ENCODE results near the gene BCL3.
A peak's percentile ranks its signal among the peaks of the same experiment; 100 is the strongest.
"Not testable (repeated sequence)": the region's sequence is repeated elsewhere in the genome, so short reads cannot be mapped to it uniquely, and the experiment has no call there.

Gene BCL3

DNA sequence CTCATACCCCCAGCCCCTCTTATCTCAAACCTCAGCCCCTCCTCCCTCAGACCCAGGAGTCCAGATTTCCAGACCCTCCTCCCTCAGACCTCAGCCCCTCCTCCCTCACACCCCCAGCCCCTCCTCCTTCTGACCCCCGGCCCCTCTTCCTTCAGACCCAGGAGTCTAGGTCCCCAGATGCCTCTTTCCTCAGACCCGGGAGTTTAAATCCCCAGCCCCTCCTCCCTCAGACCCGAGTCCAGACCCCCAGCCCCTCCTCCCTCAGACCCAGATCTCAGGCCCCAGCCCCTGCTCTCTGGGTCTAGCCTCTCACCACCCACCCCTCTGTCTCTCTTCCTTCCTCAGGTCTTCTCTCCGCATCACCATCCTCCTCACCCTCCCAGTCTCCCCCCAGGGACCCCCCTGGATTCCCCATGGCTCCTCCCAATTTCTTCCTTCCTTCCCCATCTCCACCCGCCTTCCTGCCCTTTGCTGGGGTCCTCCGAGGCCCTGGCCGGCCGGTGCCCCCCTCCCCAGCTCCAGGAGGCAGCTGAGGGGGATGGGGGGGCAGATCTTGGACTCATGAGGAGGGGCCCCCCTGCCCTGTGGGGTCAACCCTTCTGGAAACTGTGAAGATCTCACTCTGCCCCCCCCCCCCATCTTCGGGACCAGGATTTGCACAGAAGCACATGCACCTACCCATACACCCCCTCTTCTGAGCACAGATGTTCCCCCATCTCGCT lies 10.7 kb downstream of the BCL3 start:
- DNase-seq, result no peak

DNA sequence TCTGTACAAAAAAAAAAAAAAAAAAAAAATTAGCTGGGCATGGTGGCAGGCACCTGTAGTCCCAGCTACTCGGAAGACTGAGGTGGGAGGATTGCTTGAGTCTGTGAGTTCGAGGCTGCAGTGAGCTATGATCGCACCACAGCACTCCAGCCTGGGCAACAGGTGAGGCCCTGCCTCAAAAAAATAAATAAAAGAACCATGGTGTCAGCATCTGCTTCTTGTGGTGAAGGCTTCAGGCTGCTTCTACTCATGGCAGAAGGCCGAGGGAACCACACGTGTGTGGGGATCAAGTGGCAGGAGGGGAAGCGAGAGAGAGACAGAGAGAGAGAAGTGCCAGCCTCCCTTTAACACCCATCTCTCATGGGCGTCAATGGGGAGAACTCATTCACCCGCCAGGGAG lies 13.5 kb downstream of the BCL3 start:
- no peak for DNase-seq

DNA sequence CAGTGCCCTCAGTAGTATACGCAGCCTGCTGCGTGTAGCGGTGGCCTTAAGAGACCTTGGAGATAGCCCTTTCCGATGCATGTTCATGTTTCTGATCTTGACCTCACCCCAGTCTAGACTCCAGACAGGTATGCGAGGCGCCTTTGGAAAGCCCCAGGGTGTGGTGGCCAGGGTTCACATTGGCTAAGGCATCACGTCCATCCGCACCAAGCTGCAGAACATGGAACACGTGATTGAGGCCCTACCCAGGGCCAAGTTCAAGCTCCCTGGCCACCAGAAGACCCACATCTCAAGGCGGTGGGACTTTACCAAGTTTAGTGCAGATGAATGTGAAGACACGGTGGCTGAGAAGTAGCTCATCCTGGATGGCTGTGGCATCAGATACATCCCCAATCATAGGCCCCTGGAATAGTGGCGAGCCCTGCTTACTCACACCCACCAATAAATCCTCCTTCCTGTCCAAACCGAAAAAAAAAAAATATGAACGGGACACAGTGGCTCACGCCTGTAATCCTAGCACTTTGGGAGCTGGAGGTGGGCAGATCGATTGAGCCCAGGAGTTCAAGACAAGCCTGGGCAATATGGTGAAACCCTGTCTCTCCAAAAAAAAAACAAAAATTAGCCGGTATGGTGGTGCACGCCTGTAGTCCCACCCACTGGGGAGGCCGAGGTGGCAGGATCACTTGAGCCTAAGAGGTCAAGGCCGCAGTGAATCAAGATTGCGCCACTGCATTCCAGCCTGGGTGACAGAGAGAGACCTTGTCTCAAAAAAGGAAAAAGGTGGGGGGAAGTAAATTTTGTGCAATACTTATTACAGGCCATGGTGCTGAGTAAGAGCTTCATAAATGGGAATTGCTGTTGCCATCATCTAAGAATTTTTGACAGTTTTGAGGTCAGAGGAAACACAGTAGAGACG lies 16.8 kb downstream of the BCL3 start:
- DNase-seq, result no peak

DNA sequence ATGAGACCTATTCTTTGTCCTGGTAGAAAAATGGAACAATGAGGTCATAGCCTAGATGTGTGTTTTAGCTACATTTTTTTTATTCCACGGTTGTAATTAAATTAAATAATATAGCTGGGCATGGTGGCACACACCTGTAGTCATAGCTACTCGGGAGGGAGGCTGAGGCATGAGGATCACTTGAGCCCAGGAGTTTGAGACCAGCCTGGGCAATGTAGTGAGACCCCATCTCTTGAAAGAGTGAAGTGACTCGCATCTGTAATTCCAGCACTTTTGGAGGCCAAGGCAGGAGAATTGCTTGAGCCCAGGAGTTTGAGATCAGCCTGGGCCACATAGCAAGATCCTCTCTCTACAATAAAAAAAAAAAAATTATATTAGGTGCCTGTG lies 17.4 kb downstream of the BCL3 start:
- DNase-seq, result no peak

DNA sequence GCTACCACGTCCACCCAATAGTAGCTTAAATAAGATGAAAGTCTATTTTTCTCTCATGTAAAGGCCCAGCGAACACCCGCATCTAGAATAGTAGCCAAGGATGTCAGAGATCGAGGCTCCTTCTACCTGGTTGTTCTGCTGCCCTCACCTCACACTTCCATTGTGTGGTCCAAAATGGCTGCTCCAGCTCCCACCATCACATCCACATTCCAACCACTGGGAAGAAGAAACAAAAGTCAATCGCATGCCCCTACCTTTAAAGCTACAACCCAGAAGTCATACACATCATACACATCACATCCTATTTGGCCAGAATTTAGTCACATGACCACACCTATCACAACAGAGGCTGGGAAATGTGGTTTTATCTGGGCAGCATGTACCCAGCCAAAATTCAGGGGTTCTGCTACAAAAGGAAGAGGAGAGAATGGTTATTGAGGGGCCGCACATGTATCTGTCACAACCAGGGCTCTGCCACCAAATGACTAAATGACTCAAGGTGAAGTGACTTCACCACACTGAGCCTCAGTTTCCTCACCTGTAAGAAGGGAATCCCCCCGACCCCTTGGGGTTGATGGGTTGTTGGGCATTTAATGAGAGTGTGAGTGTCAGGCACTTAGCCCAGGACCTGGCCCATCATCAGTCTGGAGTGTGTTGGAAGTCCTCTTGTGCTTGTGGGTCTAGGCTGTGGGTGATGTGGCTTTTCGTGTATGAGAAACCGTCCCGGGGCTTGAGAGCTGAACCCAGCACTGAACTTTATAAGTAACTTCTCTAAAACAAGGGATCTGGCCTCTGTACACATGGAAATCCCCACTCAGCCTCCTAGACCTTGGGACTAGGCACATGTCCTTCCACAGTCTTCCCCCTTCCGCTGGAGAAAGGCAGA lies 19.0 kb downstream of the BCL3 start:
- DNase-seq, result no peak

DNA sequence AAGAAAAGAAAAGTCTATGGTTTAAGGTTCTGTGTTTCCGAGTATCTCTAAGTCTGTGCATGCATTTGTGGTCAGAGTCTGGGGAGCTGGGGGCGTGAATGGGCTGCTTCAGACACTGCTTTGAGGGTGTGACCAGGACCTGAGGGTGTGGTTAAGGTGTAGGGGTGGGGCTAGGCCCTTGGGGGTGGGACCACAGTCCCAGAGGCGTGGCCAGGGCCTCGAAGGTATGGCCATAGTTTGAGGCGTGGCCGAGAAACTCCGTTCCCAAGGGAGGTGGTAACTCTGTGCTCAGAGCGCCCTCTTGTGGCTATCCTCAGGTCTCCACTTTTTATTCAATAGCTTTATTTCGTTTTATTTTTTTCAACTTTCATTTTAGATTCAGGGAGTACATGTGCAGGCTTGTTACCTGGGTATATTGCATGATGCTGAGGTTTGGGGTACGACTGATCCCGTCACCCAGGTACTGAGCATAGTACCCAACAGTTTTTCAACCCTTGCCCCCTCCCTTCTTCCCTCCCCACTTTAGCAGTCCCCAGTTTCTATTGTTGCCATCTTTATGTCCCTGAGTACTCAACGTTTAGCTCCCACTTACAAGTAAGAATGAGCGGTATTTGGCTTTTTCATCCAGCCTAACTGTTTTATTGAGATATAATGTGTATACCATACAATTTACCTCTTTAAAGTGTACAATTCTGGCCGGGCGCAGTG lies 22.2 kb downstream of the BCL3 start:
- peak; percentile 91 to 98 (median 97) for DNase-seq

DNA sequence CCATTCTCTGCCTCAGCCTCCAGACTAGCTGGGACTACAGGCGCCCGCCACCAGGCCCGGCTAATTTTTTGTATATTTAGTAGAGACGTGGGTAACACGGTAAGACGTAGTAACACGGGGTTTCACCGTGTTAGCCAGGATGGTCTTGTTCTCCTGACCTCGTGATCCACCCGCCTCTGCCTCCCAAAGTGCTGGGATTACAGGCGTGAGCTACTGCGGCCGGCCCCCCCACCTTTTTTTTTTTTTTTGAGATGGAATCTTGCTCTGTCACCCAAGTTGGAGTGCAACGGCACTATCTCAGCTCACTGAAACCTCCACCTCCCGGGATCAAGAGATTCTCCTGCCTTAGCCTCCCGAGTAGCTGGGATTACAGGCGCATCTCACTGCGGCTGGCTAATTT lies 23.6 kb downstream of the BCL3 start:
- DNase-seq, result not testable (repeated sequence)

DNA sequence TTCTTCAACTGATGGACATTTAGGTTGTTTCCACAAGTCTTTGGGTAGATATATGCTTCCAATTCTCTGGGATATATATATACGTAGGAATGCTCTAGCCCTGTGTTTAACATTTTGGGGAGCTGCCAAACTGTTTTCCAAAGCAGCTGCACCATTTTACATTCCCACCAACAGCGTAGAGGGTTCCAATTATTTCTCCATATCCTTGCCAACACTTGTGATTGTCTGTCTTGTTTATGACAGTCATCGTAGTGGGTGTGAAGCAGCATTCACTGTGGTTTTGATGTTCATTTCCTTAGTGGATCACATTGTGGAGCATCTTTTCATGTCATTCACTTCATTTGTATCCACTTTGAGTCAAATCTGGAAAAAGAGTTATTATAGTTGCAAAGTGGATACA lies 24.5 kb downstream of the BCL3 start:
- DNase-seq, result no peak

DNA sequence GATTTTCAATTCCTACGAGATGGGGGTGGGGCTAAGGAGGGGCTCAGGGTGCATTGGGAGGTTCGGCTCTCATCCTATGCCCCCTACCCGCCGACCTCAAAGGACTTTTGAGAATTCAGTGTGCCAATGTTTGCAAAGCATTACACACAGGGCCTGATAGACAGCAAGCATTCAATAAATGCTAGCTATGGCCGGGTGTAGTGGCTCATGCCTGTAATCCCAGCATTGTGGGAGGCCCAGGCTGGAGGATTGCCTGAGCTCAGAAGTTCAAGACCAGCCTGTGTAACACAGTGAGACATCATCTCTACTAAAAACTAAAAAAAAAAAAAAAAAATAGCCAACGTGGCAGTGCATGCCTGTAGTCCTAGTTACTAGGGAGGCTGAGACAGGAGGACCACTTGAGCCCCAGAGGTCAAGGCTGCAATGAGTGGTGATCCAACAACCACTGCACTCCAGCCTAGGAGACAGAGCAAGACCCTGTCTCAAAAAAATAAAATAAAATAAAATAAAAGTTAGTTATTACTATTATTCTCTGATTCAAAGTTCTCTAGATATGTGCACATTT lies 27.2 kb downstream of the BCL3 start:
- no peak for DNase-seq

DNA sequence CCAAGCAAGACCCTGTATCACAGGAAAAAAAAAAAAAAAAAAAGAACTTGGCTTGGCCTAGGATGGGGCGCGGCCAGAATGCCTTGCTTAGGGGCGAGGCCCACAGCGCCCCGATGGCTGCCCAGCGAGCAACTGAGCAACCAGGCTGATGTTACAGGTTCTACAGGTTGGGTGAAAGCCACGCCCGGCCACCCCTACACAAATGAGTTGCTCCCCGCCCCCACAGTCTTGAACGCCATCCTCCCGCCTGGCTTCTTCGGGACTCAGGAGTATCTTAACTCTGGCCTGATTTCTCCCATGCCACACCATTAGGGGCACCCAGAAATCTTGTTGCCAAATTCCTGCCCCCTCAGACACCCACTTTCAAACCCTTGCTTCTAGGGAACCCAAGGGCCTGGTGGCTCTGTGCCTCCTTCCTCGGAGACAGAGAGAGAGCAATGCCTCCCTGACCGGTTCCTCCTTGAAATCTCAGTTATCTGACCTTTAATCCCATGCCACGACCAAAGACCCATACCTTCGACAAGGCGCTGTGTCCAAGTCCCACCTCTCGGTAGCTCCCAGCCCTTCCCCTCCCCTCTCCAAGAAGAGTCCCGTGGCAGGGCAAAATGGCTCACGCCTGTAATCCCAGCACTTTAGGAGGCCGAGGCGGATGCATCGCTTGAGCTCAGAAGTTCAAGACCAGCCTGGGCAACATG lies 28.0 kb downstream of the BCL3 start:
- DNase-seq, result no peak

DNA sequence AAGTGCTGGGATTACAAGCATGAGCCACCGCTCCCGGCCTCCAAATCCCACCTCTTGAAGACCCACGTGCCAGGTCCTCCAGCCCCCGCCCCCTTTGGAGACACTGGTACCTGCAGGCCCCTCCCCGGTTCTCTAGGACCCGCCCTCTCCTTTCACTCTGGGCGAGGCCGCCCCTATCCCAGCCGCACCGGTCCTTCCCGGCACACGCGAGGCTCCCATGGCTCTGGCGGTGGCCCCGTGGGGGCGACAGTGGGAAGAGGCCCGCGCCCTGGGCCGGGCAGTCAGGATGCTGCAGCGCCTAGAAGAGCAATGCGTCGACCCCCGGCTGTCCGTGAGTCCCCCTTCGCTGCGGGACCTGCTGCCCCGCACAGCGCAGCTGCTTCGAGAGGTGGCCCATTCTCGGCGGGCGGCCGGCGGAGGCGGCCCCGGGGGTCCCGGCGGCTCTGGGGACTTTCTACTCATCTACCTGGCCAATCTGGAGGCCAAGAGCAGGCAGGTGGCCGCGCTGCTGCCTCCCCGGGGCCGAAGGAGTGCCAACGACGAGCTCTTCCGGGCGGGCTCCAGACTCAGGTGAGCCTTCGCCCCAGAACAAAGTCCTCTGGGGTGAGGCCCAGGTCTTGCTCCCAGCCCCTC lies 29.3 kb downstream of the BCL3 start, which contains the start of gene CBLC:
TSS of gene CBLC (plus strand) at position 176 of the 633 bp plus-strand sequence. CDS start at position 218, 42 bp downstream.
- DNase-seq, result no peak

DNA sequence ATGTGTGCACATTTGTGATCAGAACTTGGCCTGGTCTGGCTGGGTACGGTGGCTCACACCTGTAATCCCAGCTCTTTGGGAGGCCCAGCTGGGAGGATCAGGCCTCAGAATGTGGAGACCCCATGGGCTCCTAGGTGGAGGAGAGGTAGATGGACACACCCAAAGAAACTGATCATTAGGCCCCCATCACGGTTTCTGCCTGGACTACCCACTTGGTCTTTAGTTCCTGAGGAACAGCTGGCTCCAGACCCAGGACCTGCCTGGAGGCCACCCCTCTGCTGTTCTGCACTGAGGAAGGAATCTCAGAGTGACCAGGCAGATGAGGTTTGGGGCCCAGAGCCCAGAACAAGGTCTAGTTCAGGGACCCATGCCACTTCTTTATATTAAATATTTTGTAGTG lies 30.6 kb downstream of the BCL3 start:
- no peak for DNase-seq

DNA sequence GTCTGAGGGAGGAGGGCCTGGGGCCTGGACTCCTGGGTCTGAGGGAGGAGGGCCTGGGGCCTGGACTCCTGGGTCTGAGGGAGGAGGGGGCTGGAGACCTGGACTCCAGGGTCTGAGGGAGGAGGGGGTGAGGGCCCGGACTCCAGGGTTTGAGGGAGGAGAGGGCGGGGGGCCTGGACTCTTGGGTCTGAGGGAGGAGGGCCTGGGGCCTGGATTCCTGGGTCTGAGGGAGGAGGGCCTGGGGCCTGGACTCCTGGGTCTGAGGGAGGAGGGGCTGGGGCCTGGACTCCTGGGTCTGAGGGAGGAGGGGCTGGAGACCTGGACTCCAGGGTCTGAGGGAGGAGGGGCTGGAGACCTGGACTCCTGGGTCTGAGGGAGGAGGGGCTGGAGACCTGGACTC lies 33.2 kb downstream of the BCL3 start:
- not testable (repeated sequence) for DNase-seq

DNA sequence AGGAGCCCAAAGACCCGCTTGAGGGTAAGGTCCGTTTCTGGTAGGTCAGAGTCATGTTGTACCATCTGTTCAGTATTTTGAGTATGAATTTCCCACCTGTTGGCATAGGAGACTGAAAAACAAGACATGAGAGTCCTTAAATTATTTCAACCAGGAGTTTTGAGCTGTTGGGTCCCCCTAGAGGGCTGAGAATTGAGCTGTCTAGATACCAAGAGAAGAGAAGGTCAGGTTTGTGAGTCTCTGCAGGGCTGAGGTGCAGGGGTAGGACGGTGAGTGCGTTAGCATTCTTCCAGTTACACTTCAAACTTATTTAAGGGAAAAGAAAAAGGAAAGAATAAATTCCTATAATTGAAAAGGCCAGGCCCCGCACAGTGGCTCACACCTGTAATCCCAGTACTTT lies 34.2 kb downstream of the BCL3 start:
- DNase-seq, result no peak

DNA sequence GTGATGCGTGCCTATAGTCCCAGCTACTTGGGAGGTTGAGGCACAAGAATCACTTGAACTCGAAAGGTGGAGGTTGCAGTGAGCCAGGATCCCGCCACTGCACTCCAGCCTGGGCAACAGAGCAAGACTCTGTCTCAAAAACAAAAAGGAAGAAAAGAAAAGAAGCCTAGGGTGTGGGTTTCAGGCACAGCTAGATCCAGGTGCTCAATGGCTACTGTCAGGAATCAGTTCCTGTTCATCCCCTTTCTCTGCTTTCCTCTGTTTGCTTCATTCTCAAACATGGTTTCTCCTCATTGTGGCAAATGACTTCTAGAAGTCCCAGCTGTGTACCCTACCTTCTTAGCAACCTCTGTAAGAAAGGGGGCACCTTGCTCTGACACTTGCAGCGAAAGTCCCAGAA lies 35.0 kb downstream of the BCL3 start:
- no peak for DNase-seq

DNA sequence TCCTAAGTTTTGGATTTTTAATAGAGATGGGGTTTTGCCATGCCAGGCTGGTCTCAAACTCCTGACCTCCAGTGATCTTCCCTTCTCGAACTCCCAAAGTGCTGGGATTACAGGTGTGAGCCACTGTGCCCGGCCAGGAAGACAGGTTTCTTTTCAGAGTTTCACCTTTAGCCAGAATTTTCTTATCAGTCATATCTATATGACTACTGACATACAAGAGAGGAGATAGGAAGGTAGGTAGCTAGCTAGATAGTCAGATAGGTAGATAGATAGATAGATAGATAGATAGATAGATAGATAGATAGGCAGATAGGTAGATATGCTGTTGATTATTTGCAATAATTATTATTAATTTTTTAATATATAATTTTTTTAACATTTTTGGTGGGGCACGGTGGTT lies 36.8 kb downstream of the BCL3 start:
- no peak for DNase-seq

DNA sequence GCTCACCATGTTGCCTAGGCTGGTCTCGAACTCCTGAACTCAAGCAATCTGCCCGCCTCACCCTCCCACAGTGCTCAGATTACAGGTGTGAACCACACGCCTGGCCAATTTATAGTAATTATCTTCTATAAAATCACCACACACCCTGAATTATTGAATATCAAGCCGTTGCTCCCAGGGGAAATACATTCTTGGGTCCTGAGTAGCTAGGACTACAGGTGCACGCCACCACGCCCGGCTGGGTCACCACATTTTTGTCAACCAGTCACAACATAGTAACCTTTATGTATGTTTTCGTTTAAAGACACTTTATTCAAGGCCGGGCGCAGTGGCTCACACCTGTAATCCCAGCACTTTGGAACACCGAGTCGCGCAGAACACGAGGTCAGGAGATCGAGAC lies 37.5 kb downstream of the BCL3 start:
- no peak for DNase-seq

DNA sequence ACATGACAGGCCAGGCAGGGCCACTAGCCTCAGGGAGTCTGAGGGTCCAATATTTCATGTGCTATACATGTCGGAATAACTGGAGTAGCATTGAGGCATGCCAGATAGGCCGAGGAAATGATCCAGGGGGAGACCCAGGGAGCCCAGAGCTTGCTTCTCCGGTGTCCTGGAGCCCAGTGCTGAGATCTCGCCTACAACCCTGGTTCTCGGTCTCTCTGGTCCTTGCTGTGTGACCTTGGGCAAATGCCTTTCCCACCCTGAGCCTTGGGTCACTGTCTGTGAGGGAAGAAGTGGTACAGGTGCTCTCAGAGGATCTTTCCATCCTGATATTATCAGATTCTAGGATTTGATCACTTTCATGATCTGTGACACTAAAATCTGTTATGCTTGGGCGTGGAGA lies 40.5 kb downstream of the BCL3 start:
- no peak for DNase-seq

DNA sequence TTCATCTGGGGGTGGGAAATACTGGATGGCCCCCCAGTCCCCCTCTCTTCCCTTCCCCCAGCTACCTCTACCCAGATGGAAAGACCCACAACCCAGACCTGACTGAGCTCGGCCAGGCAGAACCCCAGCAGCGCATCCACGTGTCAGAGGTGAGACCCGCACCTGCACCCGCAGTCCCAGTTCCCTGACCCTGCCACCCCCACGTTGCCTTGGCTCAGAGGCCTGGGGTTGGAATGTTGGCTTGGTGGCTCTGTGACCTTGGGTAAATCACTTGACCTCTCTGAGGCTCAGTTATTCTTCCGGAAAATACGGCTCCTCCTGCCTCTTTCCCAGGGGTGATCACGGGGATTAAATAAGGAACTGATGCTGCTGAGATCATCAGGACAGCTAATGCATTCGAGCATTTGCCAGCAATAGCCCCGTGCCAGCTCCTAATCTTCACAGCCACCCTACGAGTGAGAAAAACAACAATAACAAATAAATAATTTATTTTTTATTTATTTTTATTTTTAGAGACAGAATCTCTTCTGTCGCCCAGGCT lies 41.5 kb downstream of the BCL3 start:
- no peak for DNase-seq

DNA sequence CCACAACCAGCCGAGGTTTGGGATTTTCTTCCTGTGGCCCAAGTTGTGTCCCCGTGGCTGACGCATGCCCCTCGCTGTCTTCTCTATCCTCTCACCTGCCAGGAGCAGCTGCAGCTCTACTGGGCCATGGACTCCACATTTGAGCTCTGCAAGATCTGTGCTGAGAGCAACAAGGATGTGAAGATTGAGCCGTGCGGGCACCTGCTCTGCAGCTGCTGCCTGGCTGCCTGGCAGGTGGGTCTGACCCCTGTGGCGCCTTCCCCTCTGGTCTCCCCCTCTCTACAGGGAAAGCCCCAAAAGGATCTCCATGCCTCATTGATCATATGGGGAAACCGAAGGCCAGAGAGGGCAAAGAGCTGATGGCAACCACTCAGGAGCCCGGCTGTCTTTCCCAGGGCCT lies 43.8 kb downstream of the BCL3 start:
- DNase-seq, result no peak

DNA sequence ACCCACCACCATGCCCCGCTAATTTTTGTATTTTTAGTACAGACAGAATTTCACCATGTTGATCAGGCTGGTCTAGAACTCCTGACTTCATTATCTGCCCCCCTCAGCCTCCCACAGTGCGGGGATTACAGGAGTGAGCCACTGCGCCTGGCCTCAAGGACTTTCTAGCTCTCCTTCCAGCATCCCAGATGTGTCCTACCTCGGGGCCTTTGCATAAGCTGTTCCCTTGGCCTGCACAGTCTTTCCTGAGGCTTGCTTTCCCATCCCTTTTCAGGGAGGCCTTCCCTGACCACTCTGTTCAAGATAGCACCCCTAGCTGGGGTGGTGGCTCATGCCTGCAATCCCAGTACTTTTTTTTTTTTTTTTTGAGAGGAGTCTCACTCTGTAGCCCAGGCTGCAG lies 46.1 kb downstream of the BCL3 start:
- DNase-seq, result no peak

Measured in T-helper 1 cell (primary cell).